ENCODE measurements around the gene SSC4D. TPM values are rescaled to one million over a fixed set of nuclear protein-coding genes. Genes with fewer than 3 reads are reported as not detected.

Gene SSC4D
- total and polyA plus RNA-seq, 9 of the 15 experiments (the other 6 are each of a cell fraction or from before 2014, with no cell fraction given) = 0.06 to 1.1 (median 0.85) TPM; not detected in 1

DNA sequence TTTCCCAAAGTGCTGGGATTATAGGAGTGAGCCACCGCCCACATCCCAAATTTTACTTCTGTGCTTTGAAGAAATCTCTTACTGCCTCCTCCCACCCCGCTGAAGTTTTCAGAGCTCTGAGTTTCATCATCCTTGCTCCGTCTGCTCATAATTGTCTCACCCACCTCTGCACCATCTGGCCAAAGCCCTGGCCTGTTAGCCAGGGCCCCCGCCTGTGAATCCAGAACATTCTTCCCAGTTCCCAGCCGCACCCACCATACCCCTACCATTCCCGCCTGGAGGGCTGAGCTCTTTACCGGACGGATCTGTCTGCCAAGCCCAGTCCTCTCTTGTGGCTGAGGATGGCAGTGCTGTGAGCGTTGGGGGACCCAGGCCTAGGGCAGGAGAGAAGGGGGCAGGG is 14.5 kb downstream of the SSC4D start:
- H3K4me3 ChIP-seq = no peak overlapping the region
- H3K9me1 ChIP-seq (ENCODE audit: control insufficient read depth, insufficient read depth, low read length) = no peaks in the 10 kb centered on the region
- DNase-seq (ENCODE audit: extremely low read depth in 1 of 4, low spot score in 3 of 4) = no peak
- H3K36me3 ChIP-seq (ENCODE audit: control insufficient read depth, insufficient read depth, low read length) = peaks cover under 1% of the 10 kb centered on the region; the same call in 1 of the 3 replicates
- intact Hi-C loops (cut with micrococcal nuclease) = no loop called here
- H3K4me1 ChIP-seq (replicated peaks in 1 of 2; ENCODE audit: control insufficient read depth in 2 of 2, insufficient read depth in 2 of 2, low read length in 2 of 2) = peaks cover 36 to 66% of the 10 kb centered on the region in 2 experiments
- H2AFZ ChIP-seq (ENCODE audit: low read depth, low read length) = peak overlapping the region; percentile 85
- H3K4me2 ChIP-seq (ENCODE audit: insufficient read depth, low read length) = peak overlapping the region; percentile 36; the same call in 1 of the 2 replicates
- H4K20me1 ChIP-seq (replicated peaks; ENCODE audit: control insufficient read depth, insufficient read depth, low read length) = no peaks in the 10 kb centered on the region
- peaks cover 17% of the 10 kb centered on the region for H3K79me2 ChIP-seq (ENCODE audit: control insufficient read depth, insufficient read depth, low read length)
- whole genome bisulfite sequencing (ENCODE audit: insufficient coverage, low coverage, missing lambda C conversion rate) = 67% methylated on average over 9 of the region's 9 CpGs
- peak overlapping the region; percentile 48 for H3K27ac ChIP-seq (ENCODE audit: extremely low read depth, low read depth, low read length)
- no peak for FAIRE-seq
- no TSS peak for BruUV-seq (replicated peaks)
- in situ Hi-C loops (cut with MboI) = no loop called here
- H3K27me3 ChIP-seq (ENCODE audit: control insufficient read depth in 2 of 2, insufficient read depth in 2 of 2, low read length in 2 of 2) = no peaks in the 10 kb centered on the region
- CTCF ChIA-PET (ENCODE audit: low intra/inter-chr PET ratio) = no interaction called here
- ATAC-seq = no peak
- H3K9ac ChIP-seq (ENCODE audit: insufficient read depth in 1 of 2, low read depth in 2 of 2, low read length in 2 of 2) = peak overlapping the region; percentile 45 to 77; a peak in 3 of 4 replicates
- POLR2A ChIA-PET = interaction anchor here (0.9 to 1.8 kb wide), 3 partner anchors 9 to 36 kb away, joined by 4 to 6 read pairs (median 4); partner anchors contain the start of gene YWHAG
- H3K9me3 ChIP-seq (replicated peaks; ENCODE audit: control insufficient read depth, insufficient read depth, low read depth, low read length) = no peaks in the 10 kb centered on the region
- TF ChIP-seq ZKSCAN8 (CRISPR knock-in tag; IDR thresholded peaks at IDR 0.05) = no peak
- TF ChIP-seq, protein P1, sequence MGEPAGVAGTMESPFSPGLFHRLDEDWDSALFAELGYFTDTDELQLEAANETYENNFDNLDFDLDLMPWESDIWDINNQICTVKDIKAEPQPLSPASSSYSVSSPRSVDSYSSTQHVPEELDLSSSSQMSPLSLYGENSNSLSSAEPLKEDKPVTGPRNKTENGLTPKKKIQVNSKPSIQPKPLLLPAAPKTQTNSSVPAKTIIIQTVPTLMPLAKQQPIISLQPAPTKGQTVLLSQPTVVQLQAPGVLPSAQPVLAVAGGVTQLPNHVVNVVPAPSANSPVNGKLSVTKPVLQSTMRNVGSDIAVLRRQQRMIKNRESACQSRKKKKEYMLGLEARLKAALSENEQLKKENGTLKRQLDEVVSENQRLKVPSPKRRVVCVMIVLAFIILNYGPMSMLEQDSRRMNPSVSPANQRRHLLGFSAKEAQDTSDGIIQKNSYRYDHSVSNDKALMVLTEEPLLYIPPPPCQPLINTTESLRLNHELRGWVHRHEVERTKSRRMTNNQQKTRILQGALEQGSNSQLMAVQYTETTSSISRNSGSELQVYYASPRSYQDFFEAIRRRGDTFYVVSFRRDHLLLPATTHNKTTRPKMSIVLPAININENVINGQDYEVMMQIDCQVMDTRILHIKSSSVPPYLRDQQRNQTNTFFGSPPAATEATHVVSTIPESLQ (CRISPR knock-in tag; IDR thresholded peaks at IDR 0.05) = no peak
- TF ChIP-seq, protein P2, sequence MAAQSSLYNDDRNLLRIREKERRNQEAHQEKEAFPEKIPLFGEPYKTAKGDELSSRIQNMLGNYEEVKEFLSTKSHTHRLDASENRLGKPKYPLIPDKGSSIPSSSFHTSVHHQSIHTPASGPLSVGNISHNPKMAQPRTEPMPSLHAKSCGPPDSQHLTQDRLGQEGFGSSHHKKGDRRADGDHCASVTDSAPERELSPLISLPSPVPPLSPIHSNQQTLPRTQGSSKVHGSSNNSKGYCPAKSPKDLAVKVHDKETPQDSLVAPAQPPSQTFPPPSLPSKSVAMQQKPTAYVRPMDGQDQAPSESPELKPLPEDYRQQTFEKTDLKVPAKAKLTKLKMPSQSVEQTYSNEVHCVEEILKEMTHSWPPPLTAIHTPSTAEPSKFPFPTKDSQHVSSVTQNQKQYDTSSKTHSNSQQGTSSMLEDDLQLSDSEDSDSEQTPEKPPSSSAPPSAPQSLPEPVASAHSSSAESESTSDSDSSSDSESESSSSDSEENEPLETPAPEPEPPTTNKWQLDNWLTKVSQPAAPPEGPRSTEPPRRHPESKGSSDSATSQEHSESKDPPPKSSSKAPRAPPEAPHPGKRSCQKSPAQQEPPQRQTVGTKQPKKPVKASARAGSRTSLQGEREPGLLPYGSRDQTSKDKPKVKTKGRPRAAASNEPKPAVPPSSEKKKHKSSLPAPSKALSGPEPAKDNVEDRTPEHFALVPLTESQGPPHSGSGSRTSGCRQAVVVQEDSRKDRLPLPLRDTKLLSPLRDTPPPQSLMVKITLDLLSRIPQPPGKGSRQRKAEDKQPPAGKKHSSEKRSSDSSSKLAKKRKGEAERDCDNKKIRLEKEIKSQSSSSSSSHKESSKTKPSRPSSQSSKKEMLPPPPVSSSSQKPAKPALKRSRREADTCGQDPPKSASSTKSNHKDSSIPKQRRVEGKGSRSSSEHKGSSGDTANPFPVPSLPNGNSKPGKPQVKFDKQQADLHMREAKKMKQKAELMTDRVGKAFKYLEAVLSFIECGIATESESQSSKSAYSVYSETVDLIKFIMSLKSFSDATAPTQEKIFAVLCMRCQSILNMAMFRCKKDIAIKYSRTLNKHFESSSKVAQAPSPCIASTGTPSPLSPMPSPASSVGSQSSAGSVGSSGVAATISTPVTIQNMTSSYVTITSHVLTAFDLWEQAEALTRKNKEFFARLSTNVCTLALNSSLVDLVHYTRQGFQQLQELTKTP (IDR thresholded peaks at IDR 0.05; ENCODE audit: low read depth in 1 of 2, partially characterized antibody in 2 of 2) = no peak
- TF ChIP-seq NCOR1 (IDR thresholded peaks at IDR 0.05) = no peak
- no peak for TF ChIP-seq TRIM28 (IDR thresholded peaks at IDR 0.05)
- TF ChIP-seq, protein P3, sequence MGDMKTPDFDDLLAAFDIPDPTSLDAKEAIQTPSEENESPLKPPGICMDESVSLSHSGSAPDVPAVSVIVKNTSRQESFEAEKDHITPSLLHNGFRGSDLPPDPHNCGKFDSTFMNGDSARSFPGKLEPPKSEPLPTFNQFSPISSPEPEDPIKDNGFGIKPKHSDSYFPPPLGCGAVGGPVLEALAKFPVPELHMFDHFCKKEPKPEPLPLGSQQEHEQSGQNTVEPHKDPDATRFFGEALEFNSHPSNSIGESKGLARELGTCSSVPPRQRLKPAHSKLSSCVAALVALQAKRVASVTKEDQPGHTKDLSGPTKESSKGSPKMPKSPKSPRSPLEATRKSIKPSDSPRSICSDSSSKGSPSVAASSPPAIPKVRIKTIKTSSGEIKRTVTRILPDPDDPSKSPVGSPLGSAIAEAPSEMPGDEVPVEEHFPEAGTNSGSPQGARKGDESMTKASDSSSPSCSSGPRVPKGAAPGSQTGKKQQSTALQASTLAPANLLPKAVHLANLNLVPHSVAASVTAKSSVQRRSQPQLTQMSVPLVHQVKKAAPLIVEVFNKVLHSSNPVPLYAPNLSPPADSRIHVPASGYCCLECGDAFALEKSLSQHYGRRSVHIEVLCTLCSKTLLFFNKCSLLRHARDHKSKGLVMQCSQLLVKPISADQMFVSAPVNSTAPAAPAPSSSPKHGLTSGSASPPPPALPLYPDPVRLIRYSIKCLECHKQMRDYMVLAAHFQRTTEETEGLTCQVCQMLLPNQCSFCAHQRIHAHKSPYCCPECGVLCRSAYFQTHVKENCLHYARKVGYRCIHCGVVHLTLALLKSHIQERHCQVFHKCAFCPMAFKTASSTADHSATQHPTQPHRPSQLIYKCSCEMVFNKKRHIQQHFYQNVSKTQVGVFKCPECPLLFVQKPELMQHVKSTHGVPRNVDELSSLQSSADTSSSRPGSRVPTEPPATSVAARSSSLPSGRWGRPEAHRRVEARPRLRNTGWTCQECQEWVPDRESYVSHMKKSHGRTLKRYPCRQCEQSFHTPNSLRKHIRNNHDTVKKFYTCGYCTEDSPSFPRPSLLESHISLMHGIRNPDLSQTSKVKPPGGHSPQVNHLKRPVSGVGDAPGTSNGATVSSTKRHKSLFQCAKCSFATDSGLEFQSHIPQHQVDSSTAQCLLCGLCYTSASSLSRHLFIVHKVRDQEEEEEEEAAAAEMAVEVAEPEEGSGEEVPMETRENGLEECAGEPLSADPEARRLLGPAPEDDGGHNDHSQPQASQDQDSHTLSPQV (IDR thresholded peaks at IDR 0.05) = peak; percentile 73
- no peak for TF ChIP-seq ZNF507 (tag; conservative IDR thresholded peaks at IDR 0.05)

Data from K562 (cell line).